ENCODE measurements around the gene L3MBTL3.

The L3MBTL3 gene

DNA sequence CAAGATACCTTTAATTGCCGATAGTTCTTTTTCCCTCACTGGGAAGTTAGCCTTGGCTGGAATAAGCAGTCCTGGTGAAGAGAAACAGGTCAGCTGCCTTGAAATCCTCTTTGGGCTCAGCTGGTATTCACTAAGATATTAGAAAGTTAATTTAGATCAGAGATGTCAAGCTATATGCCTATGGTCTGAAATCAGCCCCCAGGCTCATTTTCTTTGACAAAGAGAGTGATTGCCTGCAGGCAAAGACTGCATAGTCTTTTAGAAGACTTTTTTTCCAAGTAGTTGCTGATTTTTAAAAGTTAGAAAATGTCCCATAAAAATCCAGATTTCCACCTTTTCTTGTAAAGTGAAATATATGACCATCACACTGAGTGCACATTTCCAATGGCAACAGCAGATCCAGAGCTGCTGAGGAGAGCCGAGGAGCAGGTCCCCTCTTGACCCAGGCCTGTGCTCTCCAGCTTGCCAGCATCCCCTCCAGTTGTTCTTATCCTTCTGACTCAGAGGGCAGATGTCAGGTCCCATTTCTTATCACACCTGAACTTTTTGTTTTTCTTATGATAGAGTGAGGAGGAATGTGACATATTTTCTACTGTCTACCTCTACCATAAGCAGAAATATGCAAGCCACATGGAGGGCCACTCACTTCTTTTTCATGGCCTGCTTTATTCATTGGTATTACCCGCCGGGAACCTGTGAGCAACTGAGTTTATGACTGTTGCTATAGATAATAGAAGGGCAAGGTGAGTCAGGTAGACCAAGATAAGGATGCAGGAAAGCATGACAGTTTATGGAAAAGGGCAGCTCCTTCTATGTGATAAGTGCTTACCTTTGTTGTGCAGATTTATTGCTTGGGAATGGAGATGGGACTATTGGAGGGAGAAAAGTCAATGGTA, 17.6 kb upstream of the L3MBTL3 start:
- H3K36me3 ChIP-seq, result no peaks in the 10 kb centered on the region
- H3K4me2 ChIP-seq, result no peak overlapping the region
- no peak for TF ChIP-seq Cebpa-rat (IDR thresholded peaks at IDR 0.05)
- no peaks in the 10 kb centered on the region for H3K9me3 ChIP-seq
- no peaks in the 10 kb centered on the region for H4K20me1 ChIP-seq
- no peak overlapping the region for H3K9ac ChIP-seq
- no peak overlapping the region for H3K4me3 ChIP-seq
- no peaks in the 10 kb centered on the region for H3K4me1 ChIP-seq
- no peaks in the 10 kb centered on the region for H3K27me3 ChIP-seq
- no peak overlapping the region for H3K27ac ChIP-seq

DNA sequence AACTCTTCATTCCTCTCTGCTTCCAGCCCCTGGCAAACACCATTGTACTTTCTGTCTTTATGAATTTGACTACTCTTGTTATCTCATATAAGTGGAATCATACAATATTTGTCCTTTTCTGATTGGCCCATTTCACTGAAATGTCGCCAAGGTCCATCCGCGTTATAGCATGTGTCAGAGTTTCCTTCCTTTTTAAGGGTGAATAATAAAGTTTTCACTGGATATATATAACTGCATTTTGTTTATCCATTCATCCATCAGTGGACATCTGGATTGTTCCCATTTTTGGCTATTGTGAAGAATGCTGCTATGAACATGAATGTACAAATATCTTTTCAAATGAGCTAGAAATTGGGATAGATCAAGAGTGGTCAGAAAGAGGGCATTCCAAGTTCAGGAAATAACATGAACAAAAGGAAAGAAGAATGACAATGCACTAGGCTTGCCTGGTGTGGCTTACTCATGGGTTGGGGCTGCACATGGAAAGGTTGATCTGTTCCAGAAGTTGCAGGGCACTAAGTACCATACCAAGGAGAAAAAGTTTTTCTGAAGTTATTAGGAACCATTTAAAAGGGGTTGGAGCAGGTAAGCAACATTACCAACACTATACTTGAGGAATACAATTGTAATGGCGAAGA, 10.0 kb upstream of the L3MBTL3 start:
- H3K36me3 ChIP-seq, result no peaks in the 10 kb centered on the region
- no peak for TF ChIP-seq Cebpa-rat (IDR thresholded peaks at IDR 0.05)
- H3K4me3 ChIP-seq, result no peak overlapping the region
- H3K4me2 ChIP-seq, result no peak overlapping the region
- no peak overlapping the region for H3K9ac ChIP-seq
- H3K27ac ChIP-seq, result no peak overlapping the region
- H3K27me3 ChIP-seq, result no peaks in the 10 kb centered on the region
- no peaks in the 10 kb centered on the region for H3K9me3 ChIP-seq
- no peaks in the 10 kb centered on the region for H4K20me1 ChIP-seq
- H3K4me1 ChIP-seq, result no peaks in the 10 kb centered on the region

DNA sequence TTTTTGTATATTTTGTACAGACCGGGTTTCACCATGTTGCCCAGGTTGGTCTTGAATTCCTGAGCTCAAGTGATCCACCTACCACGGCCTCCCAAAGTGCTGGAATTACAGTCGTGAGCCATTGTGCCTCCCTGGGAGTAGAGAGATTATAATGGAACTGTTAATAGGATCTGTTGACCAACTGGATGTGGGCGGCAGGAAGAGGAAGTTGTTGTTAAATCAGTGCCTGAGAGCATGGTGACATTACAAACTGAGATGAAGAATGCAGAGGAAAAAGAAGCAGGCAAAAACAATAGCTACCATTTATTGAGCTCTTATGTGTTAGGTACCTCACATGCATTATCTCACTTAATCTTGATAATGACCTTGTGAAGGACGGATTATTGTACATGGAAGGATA, 9.2 kb upstream of the L3MBTL3 start:
- no peaks in the 10 kb centered on the region for H4K20me1 ChIP-seq
- H3K4me2 ChIP-seq, result no peak overlapping the region
- H3K4me1 ChIP-seq, result no peaks in the 10 kb centered on the region
- H3K4me3 ChIP-seq, result no peak overlapping the region
- H3K27ac ChIP-seq, result no peak overlapping the region
- TF ChIP-seq Cebpa-rat (IDR thresholded peaks at IDR 0.05), result no peak
- no peak overlapping the region for H3K9ac ChIP-seq
- H3K36me3 ChIP-seq, result no peaks in the 10 kb centered on the region
- no peaks in the 10 kb centered on the region for H3K27me3 ChIP-seq
- no peaks in the 10 kb centered on the region for H3K9me3 ChIP-seq

DNA sequence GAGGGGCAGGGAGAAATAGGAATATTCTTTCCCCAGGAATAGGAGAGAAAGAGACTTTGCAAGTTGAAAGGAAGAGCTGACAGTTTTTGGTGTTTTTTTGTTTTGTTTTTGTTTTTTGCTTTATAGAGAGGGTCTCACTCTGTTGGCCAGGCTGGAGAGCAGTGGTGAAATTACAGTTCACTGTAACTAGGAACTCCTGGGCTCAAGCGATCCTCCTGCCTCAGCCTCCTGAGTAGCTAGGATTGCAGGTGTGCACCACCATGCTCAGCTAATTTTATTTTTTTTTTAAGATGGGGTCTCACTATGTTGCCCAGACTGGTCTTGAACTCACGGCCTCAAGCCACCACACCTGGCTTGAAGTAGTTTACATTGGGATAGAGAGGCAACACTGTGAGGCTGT, 8.0 kb upstream of the L3MBTL3 start:
- no peak for TF ChIP-seq Cebpa-rat (IDR thresholded peaks at IDR 0.05)
- Histone ChIP-seq H3K9ac (no peak overlapping the region), H3K27me3 (no peaks in the 10 kb centered on the region), H3K4me2 (no peak overlapping the region), H3K9me3 (no peaks in the 10 kb centered on the region), H3K27ac (no peak overlapping the region), H4K20me1 (no peaks in the 10 kb centered on the region), H3K4me3 (no peak overlapping the region), H3K36me3 (no peaks in the 10 kb centered on the region), H3K4me1 (no peaks in the 10 kb centered on the region)

DNA sequence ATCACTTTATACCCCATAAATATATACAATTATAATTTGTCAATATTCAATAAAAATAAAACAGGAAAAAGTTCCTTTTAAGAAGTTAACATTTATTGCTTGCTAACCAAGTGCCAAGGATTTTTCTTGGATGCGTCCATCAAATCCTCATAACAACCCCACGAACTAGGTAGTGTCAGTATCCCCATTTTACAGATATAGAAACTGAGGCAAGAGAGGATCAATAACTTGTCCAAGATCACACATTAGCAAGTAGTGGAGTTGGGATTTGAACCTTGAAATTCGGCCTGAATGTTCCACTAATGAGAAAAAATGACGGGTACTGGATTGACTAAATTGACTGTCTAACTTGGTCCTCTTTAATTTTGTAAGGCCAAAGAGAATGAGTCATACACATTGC, 5.7 kb upstream of the L3MBTL3 start:
- no peak overlapping the region for H3K4me3 ChIP-seq
- H3K27me3 ChIP-seq, result no peaks in the 10 kb centered on the region
- no peak overlapping the region for H3K27ac ChIP-seq
- TF ChIP-seq Cebpa-rat (IDR thresholded peaks at IDR 0.05), result no peak
- H4K20me1 ChIP-seq, result no peaks in the 10 kb centered on the region
- H3K36me3 ChIP-seq, result no peaks in the 10 kb centered on the region
- H3K9ac ChIP-seq, result no peak overlapping the region
- no peaks in the 10 kb centered on the region for H3K9me3 ChIP-seq
- H3K4me1 ChIP-seq, result peaks cover 2% of the 10 kb centered on the region
- no peak overlapping the region for H3K4me2 ChIP-seq

DNA sequence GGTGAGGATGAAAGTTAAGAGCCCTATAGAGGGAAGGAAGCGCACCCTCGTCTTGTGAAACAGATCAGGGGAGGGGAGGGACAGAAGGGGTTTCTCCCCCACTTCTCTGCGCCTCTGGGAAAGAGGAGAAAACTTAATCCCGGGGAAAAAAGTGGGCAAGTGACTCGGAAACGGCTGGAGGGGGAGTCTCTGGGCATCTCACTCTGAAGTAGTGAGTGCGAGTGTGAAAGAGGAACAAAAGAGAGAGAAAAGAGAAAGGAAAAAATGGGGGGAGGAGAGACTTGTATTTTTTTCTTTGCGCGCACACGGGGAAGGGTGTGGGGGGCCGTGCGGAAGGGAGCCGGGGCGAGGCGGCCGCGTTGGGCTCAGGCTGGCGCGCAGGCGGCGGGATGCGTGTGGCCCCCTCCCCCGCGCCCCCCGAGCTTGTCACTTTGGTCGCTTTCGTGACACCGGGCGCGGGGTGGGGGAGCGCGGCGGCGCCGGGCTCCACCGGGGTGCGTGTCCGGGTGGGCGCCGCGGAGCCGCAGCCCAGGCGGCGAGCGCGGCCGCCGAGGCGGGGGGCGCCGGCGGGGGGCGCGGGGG, 454 bp downstream of the L3MBTL3 start:
- TF ChIP-seq Cebpa-rat (IDR thresholded peaks at IDR 0.05), result no peak

DNA sequence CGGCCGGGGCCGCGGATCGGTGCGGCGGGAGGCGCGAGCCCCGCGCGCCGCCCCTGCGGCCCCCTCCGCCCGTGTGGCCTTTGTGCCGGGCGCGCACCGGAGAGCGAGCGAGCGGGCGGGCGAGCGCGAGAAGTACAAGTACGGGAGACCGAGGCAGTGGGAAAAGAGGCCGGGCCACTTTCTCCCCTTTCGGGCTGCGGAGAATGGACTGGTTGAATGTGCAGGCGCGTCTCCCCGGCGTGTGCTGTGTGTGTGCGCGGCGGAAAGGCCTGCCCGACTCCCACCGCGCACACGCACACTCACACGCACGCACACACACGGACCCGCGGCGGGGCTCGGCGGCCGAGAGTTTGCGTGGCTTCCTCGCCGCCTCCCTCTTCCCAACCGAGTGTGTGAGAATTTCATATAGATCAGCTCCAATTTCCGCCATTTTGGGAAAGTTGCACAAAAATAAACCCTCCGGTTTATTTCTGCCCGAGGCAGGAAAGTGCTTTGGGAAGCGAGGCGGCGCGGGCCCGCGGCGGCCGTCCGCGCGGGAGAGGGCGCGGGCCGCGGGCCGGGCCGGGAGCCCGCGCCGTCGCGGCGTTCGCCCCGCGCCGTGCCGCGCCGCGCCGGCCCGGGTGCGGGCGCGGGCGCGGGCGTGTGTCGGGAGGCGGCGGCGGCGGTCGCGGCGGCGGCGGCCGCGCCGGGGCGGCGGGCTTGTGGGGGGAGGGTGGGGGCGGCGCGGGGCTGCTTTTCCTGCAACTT, 1.1 kb downstream of the L3MBTL3 start:
- TF ChIP-seq Cebpa-rat (IDR thresholded peaks at IDR 0.05), result no peak
- no peaks in the 10 kb centered on the region for H3K9me3 ChIP-seq
- H3K27me3 ChIP-seq, result no peaks in the 10 kb centered on the region
- peaks cover 11% of the 10 kb centered on the region; the same call in 1 of the 2 replicates for H3K36me3 ChIP-seq
- peak overlapping the region; percentile 66 for H3K4me2 ChIP-seq
- H4K20me1 ChIP-seq, result peaks cover 27% of the 10 kb centered on the region
- peaks cover 18% of the 10 kb centered on the region for H3K4me1 ChIP-seq
- peak overlapping the region; percentile 89 for H3K9ac ChIP-seq
- H3K27ac ChIP-seq, result peak overlapping the region; percentile 91
- H3K4me3 ChIP-seq, result peak overlapping the region; percentile 95

More for the DNA sequence above, 454 bp downstream of the L3MBTL3 start:
- H3K4me1 ChIP-seq, result peaks cover 18% of the 10 kb centered on the region
- H3K4me2 ChIP-seq, result peak overlapping the region; percentile 72
- H3K9ac ChIP-seq, result peak overlapping the region; percentile 89
- H3K27ac ChIP-seq, result peak overlapping the region; percentile 91
- H3K36me3 ChIP-seq, result peaks cover 7% of the 10 kb centered on the region; the same call in 1 of the 2 replicates
- H3K4me3 ChIP-seq, result peak overlapping the region; percentile 95
- H4K20me1 ChIP-seq, result peaks cover 26% of the 10 kb centered on the region
- H3K27me3 ChIP-seq, result no peaks in the 10 kb centered on the region
- no peaks in the 10 kb centered on the region for H3K9me3 ChIP-seq

DNA sequence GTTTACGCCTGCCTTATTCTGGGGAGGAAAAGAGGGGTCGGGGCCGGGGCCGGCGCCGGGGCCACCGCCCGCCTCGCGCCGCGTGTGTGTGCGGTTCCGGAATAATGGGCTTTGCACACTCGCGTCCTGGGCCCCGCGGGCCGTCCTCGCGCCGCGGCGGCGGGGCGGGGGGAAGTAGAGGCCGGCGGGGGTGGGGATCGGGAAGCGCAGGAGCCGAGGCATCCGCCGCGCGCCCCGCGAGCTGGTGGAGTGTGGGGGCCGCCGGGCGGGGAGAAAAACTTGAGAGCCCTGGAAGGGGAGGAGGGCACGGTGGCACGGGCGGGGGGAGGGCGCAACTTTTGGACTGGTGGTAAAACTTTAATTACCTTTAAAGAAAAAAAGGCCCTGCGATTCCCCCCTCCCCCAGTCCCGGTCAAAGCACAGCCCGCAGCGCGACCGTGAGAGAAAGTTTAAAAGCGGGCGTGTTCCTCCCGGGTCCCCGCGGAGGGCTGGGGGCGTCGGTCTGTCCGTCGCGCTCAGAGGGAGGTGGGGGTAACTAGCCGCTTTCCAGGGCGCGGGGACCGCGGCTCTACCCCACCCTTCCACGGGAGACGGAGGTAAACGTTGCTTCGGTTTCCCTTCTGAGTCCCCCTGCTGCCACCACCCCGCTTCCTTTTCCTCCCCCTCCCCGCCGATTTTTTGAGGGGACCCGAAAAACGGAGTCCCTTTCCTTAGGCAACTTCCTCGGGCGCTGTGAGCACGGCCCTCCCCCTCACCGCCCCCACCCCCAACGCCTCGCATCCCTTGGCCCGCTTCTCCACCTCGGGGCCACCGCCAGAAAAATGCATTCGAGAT, 1.9 kb downstream of the L3MBTL3 start:
- Histone ChIP-seq H3K4me1 (peaks cover 18% of the 10 kb centered on the region), H3K9me3 (no peaks in the 10 kb centered on the region), H3K27me3 (no peaks in the 10 kb centered on the region), H3K9ac (peak overlapping the region; percentile 83), H3K4me3 (peak overlapping the region; percentile 95), H3K27ac (peak overlapping the region; percentile 79), H4K20me1 (peaks cover 28% of the 10 kb centered on the region), H3K36me3 (peaks cover 16% of the 10 kb centered on the region), H3K4me2 (peak overlapping the region; percentile 73)
- TF ChIP-seq Cebpa-rat (IDR thresholded peaks at IDR 0.05), result no peak
